Common myeloid progenitor, CD34-positive (primary cell): ENCODE results near the gene BACH2.

Experiments
- CTCF ChIA-PET: fragments of 350-600 bp; sonication (Branson Sonifier 250); formaldehyde crosslinking; loops from one replicate; lab custom pipeline; 2021; ENCODE audit warnings: antibody characterized with exemption; lab: Charles Lee
- POLR2A ChIA-PET: fragments of 350-600 bp; sonication (Branson Sonifier 250); formaldehyde crosslinking; loops from one replicate; lab custom pipeline; 2021; ENCODE audit warnings: antibody characterized with exemption; lab: Charles Lee
- DNase-seq, 3 donors: peaks; one replicate each; pipeline versions ENCODE4 v3.0.0 to v3.0.0-alpha.2; 2013
- H3K27ac ChIP-seq, 2 experiments: 1 replicate in 1 of 2; 2 replicates in 1 of 2; pipeline ENCODE4 v1.7.0; 2013; ENCODE audit warnings: inconsistent platforms in 2 of 2, low read length in 2 of 2, mild to moderate bottlenecking in 2 of 2, low read depth in 1 of 2, moderate library complexity in 1 of 2; ENCODE audit not compliant: severe bottlenecking in 2 of 2, insufficient read depth in 1 of 2, poor library complexity in 1 of 2
- H3K27me3 ChIP-seq, 5 experiments: replicated peaks in 2 of 5; 1 replicate in 3 of 5; 2 replicates in 2 of 5; pipeline versions ENCODE4 v1.6.1 to v1.7.0; 2013; ENCODE audit warnings: low read length in 4 of 5, mild to moderate bottlenecking in 2 of 5, moderate library complexity in 2 of 5, inconsistent platforms in 1 of 5; ENCODE audit not compliant: insufficient read depth in 5 of 5, control insufficient read depth in 4 of 5
- H3K36me3 ChIP-seq, 4 experiments: 1 replicate in 2 of 4; 2 replicates in 2 of 4; pipeline versions ENCODE4 v1.6.1 to v1.7.0; 2013; ENCODE audit warnings: low read length in 3 of 4, control low read depth in 1 of 4, mild to moderate bottlenecking in 1 of 4; ENCODE audit not compliant: control insufficient read depth in 4 of 4, insufficient read depth in 4 of 4
- H3K4me1 ChIP-seq, 4 experiments: 1 replicate in 3 of 4; 2 replicates in 1 of 4; pipeline versions ENCODE4 v1.6.1 to v1.7.1; 2013; ENCODE audit warnings: low read length in 3 of 4, mild to moderate bottlenecking in 3 of 4, control low read depth in 1 of 4, inconsistent platforms in 1 of 4, moderate library complexity in 1 of 4; ENCODE audit not compliant: control insufficient read depth in 4 of 4, insufficient read depth in 4 of 4; ENCODE audit errors: control extremely low read depth in 1 of 4
- H3K4me3 ChIP-seq, 7 experiments: 1 replicate in 4 of 7; 2 replicates in 3 of 7; pipeline versions ENCODE4 v1.5.1 to v1.7.0; 2013; ENCODE audit warnings: mild to moderate bottlenecking in 7 of 7, low read length in 6 of 7, moderate library complexity in 6 of 7, inconsistent platforms in 2 of 7, low read depth in 2 of 7, control low read depth in 1 of 7; ENCODE audit not compliant: insufficient read depth in 4 of 7, control insufficient read depth in 1 of 7; ENCODE audit errors: extremely low read depth in 1 of 7
- H3K9me3 ChIP-seq, 5 experiments: 1 replicate in 4 of 5; 2 replicates in 1 of 5; pipeline versions ENCODE4 v1.6.1 to v1.7.1; 2013; ENCODE audit warnings: low read length in 4 of 5, mild to moderate bottlenecking in 2 of 5, inconsistent platforms in 1 of 5, low read depth in 1 of 5, moderate library complexity in 1 of 5; ENCODE audit not compliant: control insufficient read depth in 4 of 5, insufficient read depth in 2 of 5; ENCODE audit errors: control extremely low read depth in 1 of 5
- WGBS: methylation state at CpG from one replicate; pipeline ENCODE4 v1.1.5; 2013; ENCODE audit not compliant: insufficient coverage; 5-methylcytosine and 5-hydroxymethylcytosine counted together

The BACH2 gene

GRCh38 chr6:90319044-90319443 is 22.4 kb upstream of the BACH2 start:
- POLR2A ChIA-PET, result no interaction called here
- WGBS, result 80% methylated on average over 1 of the region's 1 CpG

GRCh38 chr6:90315986-90316385 is 19.3 kb upstream of the BACH2 start:
- Histone ChIP-seq H3K9me3 (no peaks in the 10 kb centered on the region), H3K4me1 (no peaks in the 10 kb centered on the region), H3K4me3 (no peak overlapping the region), H3K27me3 (no peaks in the 10 kb centered on the region), H3K27ac (no peak overlapping the region), H3K36me3 (no peaks in the 10 kb centered on the region)
- DNase-seq, result no peak
- POLR2A ChIA-PET, result interaction anchor here (0.6 kb wide), 1 partner anchor 159 kb away, joined by 3 read pairs; no protein-coding TSS in a partner anchor
- WGBS, result 100% methylated on average over 2 of the region's 3 CpGs
- CTCF ChIA-PET, result interaction anchor here (1.7 kb wide), 1 partner anchor 11 kb away, joined by 4 read pairs; no protein-coding TSS in a partner anchor

More at GRCh38 chr6:90319044-90319443, 22.4 kb upstream of the BACH2 start:
- Histone ChIP-seq H3K27ac (no peak overlapping the region), H3K4me3 (no peak overlapping the region), H3K36me3 (no peaks in the 10 kb centered on the region), H3K27me3 (no peaks in the 10 kb centered on the region), H3K9me3 (no peaks in the 10 kb centered on the region), H3K4me1 (no peaks in the 10 kb centered on the region)
- no peak for DNase-seq
- CTCF ChIA-PET, result interaction anchor here (0.6 kb wide), 1 partner anchor 27 kb away, joined by 3 read pairs; no protein-coding TSS in a partner anchor

DNA sequence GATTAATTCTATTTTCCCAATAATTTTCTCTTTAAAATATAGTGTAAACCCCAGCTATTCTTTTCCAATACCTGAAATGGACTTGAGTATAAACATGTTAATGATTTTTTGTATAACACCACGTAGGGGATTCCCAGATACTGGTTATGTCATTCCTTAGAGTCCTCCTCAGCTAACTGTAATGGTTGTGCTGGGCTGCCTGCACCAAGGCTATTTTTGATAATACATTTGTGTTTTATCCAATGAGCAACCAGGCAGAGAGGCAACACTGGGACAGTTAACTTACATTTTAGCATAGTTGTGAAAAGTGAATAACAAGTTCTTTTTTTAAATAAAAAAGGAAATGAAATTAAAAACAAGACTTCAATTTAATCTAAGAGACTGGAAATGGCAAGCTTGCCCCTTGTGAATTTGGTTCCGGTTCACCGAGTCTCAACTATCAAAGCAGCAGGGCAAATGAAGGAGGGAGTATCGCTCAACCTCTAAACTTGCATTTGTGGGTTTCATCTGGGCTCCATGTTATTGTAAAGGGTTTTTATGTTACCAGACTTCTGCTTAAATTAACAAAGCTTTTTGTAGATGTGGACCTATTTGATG is 18.8 kb upstream of the BACH2 start:
- 87% methylated on average over 3 of the region's 4 CpGs for WGBS
- H3K4me1 ChIP-seq, result no peaks in the 10 kb centered on the region
- H3K27me3 ChIP-seq, result no peaks in the 10 kb centered on the region
- H3K27ac ChIP-seq, result no peak overlapping the region
- H3K9me3 ChIP-seq, result no peaks in the 10 kb centered on the region
- ChIA-PET POLR2A (interaction anchor here (0.6 kb wide), 1 partner anchor 159 kb away, joined by 3 read pairs; no protein-coding TSS in a partner anchor), CTCF (interaction anchor here (1.4 kb wide), 1 partner anchor 78 kb away, joined by 3 read pairs; no protein-coding TSS in a partner anchor)
- no peaks in the 10 kb centered on the region for H3K36me3 ChIP-seq
- no peak overlapping the region for H3K4me3 ChIP-seq
- peak in 1 of 3 donors; percentile 11 for DNase-seq

- Histone ChIP-seq H3K27ac (no peak overlapping the region), H3K27me3 (no peaks in the 10 kb centered on the region), H3K4me1 (no peaks in the 10 kb centered on the region), H3K36me3 (no peaks in the 10 kb centered on the region), H3K4me3 (no peak overlapping the region), H3K9me3 (no peaks in the 10 kb centered on the region)
- 93% methylated on average over 3 of the region's 4 CpGs for WGBS
- POLR2A ChIA-PET, result no interaction called here
- no peak for DNase-seq
- CTCF ChIA-PET, result interaction anchor here (1.4 kb wide), 1 partner anchor 79 kb away, joined by 3 read pairs; no protein-coding TSS in a partner anchor
These were observed 17.9 kb upstream of the BACH2 start for GRCh38 chr6:90314514-90314913.

DNA sequence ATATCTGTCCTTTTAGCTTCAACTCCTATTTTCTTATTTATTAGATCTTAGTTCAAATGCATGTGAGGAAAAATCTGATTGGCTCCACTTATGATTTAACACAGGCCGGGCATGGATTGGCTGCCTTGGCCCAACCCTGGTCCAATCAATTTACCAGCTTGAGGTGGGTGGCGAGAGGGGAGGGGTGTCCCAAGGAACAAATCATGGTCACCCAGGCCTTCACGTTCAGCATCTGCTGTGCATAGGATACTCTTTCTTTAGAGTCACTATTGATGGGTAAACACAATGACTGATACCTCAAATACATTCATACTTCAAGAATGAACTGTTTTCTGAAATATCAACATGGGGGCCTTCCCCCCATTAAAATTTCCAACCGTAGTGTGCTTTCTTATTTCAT is 14.9 kb upstream of the BACH2 start:
- no peak for DNase-seq
- Histone ChIP-seq H3K27me3 (no peaks in the 10 kb centered on the region), H3K4me1 (no peaks in the 10 kb centered on the region), H3K4me3 (no peak overlapping the region), H3K27ac (no peak overlapping the region), H3K36me3 (no peaks in the 10 kb centered on the region), H3K9me3 (no peaks in the 10 kb centered on the region)
- CTCF ChIA-PET, result no interaction called here
- POLR2A ChIA-PET, result no interaction called here
- WGBS, result 100% methylated on average over 2 of the region's 4 CpGs

DNA sequence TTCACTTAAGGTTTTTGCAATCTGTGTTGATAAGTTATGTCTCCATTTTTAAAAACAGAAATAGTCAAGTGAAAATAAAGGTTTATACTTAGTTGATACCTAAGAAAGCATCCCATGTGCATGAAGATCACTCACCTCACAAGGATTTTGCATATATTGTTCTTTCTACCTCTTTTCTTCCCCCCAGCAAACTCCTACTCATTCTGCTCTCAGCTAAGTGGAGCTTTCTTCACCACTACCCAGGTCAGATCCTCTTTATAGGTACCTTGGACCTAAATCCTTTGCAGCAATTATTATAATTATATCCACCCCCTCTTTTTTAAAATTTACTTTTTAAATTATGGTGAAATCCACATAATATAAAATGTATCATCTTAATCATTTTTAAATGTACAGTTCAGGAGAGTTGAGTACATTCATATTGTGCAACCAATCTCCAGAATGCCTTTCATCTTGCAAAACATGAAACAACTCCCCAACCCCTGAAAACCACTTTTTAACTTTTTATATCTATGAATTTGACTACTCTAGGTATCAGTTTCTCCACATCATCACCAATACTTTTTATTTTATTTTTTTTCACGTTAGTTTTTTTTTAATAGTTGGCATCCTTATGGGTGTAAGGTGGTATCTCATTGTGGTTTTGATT is 9.3 kb upstream of the BACH2 start:
- Histone ChIP-seq H3K27ac (no peak overlapping the region), H3K27me3 (no peaks in the 10 kb centered on the region), H3K4me1 (no peaks in the 10 kb centered on the region), H3K36me3 (no peaks in the 10 kb centered on the region), H3K9me3 (no peaks in the 10 kb centered on the region), H3K4me3 (no peak overlapping the region)
- DNase-seq, result no peak
- WGBS, result no CpG with 5 or more reads among the region's 1 CpG
- ChIA-PET POLR2A (no interaction called here), CTCF (interaction anchor here (1.0 to 1.7 kb wide), 2 partner anchors 11 to 173 kb away, joined by 3 to 4 read pairs; no protein-coding TSS in a partner anchor)

GRCh38 chr6:90304308-90304707 is 7.7 kb upstream of the BACH2 start:
- POLR2A ChIA-PET, result no interaction called here
- Histone ChIP-seq H3K27me3 (peaks cover 0 to 4% (median 0%) of the 10 kb centered on the region in 5 experiments), H3K4me1 (no peaks in the 10 kb centered on the region), H3K27ac (no peak overlapping the region), H3K4me3 (no peak overlapping the region), H3K36me3 (no peaks in the 10 kb centered on the region), H3K9me3 (no peaks in the 10 kb centered on the region)
- WGBS, result 94% methylated on average over 3 of the region's 5 CpGs
- CTCF ChIA-PET, result interaction anchor here (1.7 kb wide), 1 partner anchor 13 kb away, joined by 4 read pairs; no protein-coding TSS in a partner anchor
- no peak for DNase-seq
